Measurements from ENCODE around the gene MR1. TPM values are rescaled to one million over a fixed set of nuclear protein-coding genes. Genes with fewer than 3 reads are reported as not detected.

Gene MR1
- total and polyA plus RNA-seq, 9 of the 15 experiments (the other 6 are each of a cell fraction or from before 2014, with no cell fraction given): 9.7 to 21.7 (median 15.6) TPM

GRCh38 chr1:181104042-181104789 is 70.4 kb downstream of the MR1 start:
- H3K9me1 ChIP-seq (ENCODE audit: control insufficient read depth, insufficient read depth, low read length): no peaks in the 10 kb centered on the region
- H2AFZ ChIP-seq (ENCODE audit: low read depth, low read length): peak overlapping the region; percentile 91
- peaks cover 34 to 77% of the 10 kb centered on the region in 2 experiments for H3K4me1 ChIP-seq (replicated peaks in 1 of 2; ENCODE audit: control insufficient read depth in 2 of 2, insufficient read depth in 2 of 2, low read length in 2 of 2)
- FAIRE-seq (peak; percentile 37), ATAC-seq (peak; percentile 64), DNase-seq (ENCODE audit: extremely low read depth in 1 of 4, low spot score in 3 of 4) (peak in 1 of 4 experiments; percentile 71)
- CTCF ChIA-PET (ENCODE audit: low intra/inter-chr PET ratio): interaction anchor here (0.7 kb wide), 1 partner anchor 211 kb away, joined by 3 read pairs; no protein-coding TSS in a partner anchor
- H3K79me2 ChIP-seq (ENCODE audit: control insufficient read depth, insufficient read depth, low read length): peaks cover 4% of the 10 kb centered on the region; the same call in 1 of the 3 replicates
- H3K36me3 ChIP-seq (ENCODE audit: control insufficient read depth, insufficient read depth, low read length): no peaks in the 10 kb centered on the region
- in situ Hi-C loops (cut with MboI): no loop called here
- TSS peak; percentile 70 for BruUV-seq (replicated peaks)
- no peaks in the 10 kb centered on the region for H4K20me1 ChIP-seq (replicated peaks; ENCODE audit: control insufficient read depth, insufficient read depth, low read length)
- intact Hi-C loops (cut with micrococcal nuclease): loop anchor here (2.0 kb wide), 1 partner anchor 25 kb away; no protein-coding TSS in a partner anchor
- peak overlapping the region; percentile 86 for H3K27ac ChIP-seq (ENCODE audit: extremely low read depth, low read depth, low read length)
- H3K9me3 ChIP-seq (replicated peaks; ENCODE audit: control insufficient read depth, insufficient read depth, low read depth, low read length): no peaks in the 10 kb centered on the region
- POLR2A ChIA-PET: interaction anchor here (0.6 to 12.3 kb wide), 11 partner anchors 7 to 519 kb away, joined by 3 to 257 read pairs (median 4); partner anchors contain the start of gene IER5
- peak overlapping the region; percentile 79 to 90 for H3K9ac ChIP-seq (ENCODE audit: insufficient read depth in 1 of 2, low read depth in 2 of 2, low read length in 2 of 2)
- H3K27me3 ChIP-seq (ENCODE audit: control insufficient read depth in 2 of 2, insufficient read depth in 2 of 2, low read length in 2 of 2): no peaks in the 10 kb centered on the region
- 31% methylated on average over 17 of the region's 17 CpGs for WGBS (ENCODE audit: insufficient coverage, low coverage, missing lambda C conversion rate)
- peak overlapping the region; percentile 63 for H3K4me3 ChIP-seq
- peak overlapping the region; percentile 89 for H3K4me2 ChIP-seq (ENCODE audit: insufficient read depth, low read length)
- TF ChIP-seq ZNF77 (CRISPR knock-in tag; IDR thresholded peaks at IDR 0.05): no peak
- TF ChIP-seq ZNF253 (CRISPR knock-in tag; conservative IDR thresholded peaks at IDR 0.05): 0 out of 2 replicates have a peak, but pooled peaks have one; percentile 18
- 0 out of 2 replicates have a peak, but pooled peaks have one; percentile 36 for TF ChIP-seq ZNF436 (CRISPR knock-in tag; IDR thresholded peaks at IDR 0.05)
- no peak for TF ChIP-seq BACH1 (tag; IDR thresholded peaks at IDR 0.05)
- no peak for TF ChIP-seq MEIS2 (IDR thresholded peaks at IDR 0.05; ENCODE audit: partially characterized antibody)
- TF ChIP-seq CTCF (IDR thresholded peaks at IDR 0.05 in 2 of 3, conservative IDR thresholded peaks at IDR 0.05 in 1 of 3; ENCODE audit: insufficient read depth in 2 of 3, low read depth in 1 of 3, low read length in 3 of 3): peak in 1 of 3 experiments; percentile 69; a peak in 2 of 6 replicates
- TF ChIP-seq CSDE1 (IDR thresholded peaks at IDR 0.05): no peak
- no peak for TF ChIP-seq BMI1 (IDR thresholded peaks at IDR 0.05; ENCODE audit: low read length)
- no peak for TF ChIP-seq MCM7 (IDR thresholded peaks at IDR 0.05)
- TF ChIP-seq ARID2 (IDR thresholded peaks at IDR 0.05): 0 out of 2 replicates have a peak, but pooled peaks have one; percentile 5
- no peak for TF ChIP-seq TBP (optimal IDR thresholded peaks at IDR 0.05; ENCODE audit: low read depth, low read length)
- TF ChIP-seq MTA1 (IDR thresholded peaks at IDR 0.05; ENCODE audit: borderline replicate concordance): no peak
- TF ChIP-seq ZNF121 (CRISPR knock-in tag; conservative IDR thresholded peaks at IDR 0.05): no peak
- no peak for TF ChIP-seq HNRNPLL (IDR thresholded peaks at IDR 0.05; ENCODE audit: low read depth, low read length, poor library complexity, severe bottlenecking)
- TF ChIP-seq GABPA (tag; conservative IDR thresholded peaks at IDR 0.05; ENCODE audit: low read depth): no peak
- no peak for TF ChIP-seq ZNF224 (CRISPR knock-in tag; IDR thresholded peaks at IDR 0.05)
- no peak for TF ChIP-seq CTBP1 (IDR thresholded peaks at IDR 0.05; ENCODE audit: borderline replicate concordance)
- TF ChIP-seq KAT7 (CRISPR knock-in tag; IDR thresholded peaks at IDR 0.05; ENCODE audit: borderline replicate concordance): 0 out of 2 replicates have a peak, but pooled peaks have one; percentile 21
- peak in 1 of 2 experiments; percentile 29; a peak in 1 of 4 replicates for TF ChIP-seq TBL1XR1 (IDR thresholded peaks at IDR 0.05; ENCODE audit: low read length in 2 of 2)
- 0 out of 2 replicates have a peak, but pooled peaks have one; percentile 32 for TF ChIP-seq ZBTB2 (IDR thresholded peaks at IDR 0.05)
- TF ChIP-seq NFIX (CRISPR knock-in tag; IDR thresholded peaks at IDR 0.05; ENCODE audit: low read depth): no peak
